Measurements from ENCODE around the gene ZACN.

- TF ChIP-seq CTCF (IDR thresholded peaks at IDR 0.05) (no peak), EZH2 (IDR thresholded peaks at IDR 0.05) (no peak)
Observed at GRCh38 chr17:76071531-76072147, 7.3 kb upstream of the ZACN start.

Measured in neural progenitor cell (in vitro differentiated cells).